Epithelial cell of proximal tubule (primary cell): ENCODE measurements around the gene CST3. TPM values are rescaled to one million over a fixed set of nuclear protein-coding genes. Genes with fewer than 3 reads are reported as not detected.

ENCODE experiments used
- DNase-seq: peaks from one replicate; pipeline ENCODE4 v3.0.0-alpha.2; 2011; ENCODE audit warnings: low read depth
- H3K4me3 ChIP-seq: 2 replicates; pipeline ENCODE4 v1.5.1; 2011; ENCODE audit warnings: low read depth, mild to moderate bottlenecking, low read length
- total RNA-seq: library from RNA; depleted of rRNA; stranded (reverse); fragments of >200 nt; gene quantifications from 2 replicates; pipeline ENCODE4 v1.2.3, GENCODE V29; 2015
- TF ChIP-seq, protein P1 (sequence below): conservative IDR thresholded peaks from 2 replicates; pipeline ENCODE4 v1.5.1; 2012; ENCODE audit warnings: low read depth, mild to moderate bottlenecking, low read length

Gene CST3
- total RNA-seq, 1 donor from 2014 or later = 347 TPM

DNA sequence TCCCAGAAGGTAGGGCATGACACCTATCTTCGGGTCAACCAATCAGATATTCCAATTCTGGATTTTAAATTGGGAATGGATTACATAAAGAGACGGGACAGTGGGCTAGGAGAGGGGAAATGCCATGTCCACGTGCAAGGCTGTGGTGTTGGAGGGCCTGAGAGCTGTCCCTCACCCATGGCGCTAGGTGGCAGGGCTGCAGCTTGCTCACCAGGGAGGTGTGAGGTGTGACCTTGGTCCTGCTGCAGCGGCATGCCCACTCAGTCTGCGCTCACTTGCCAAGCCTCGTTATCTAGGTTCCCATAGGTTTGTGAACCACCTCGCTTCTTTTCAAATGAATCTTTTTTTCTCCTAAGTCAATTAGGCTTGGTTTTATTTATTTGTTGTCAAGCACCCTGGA is 19.4 kb upstream of the CST3 start:
- no peak for DNase-seq
- no peak overlapping the region for H3K4me3 ChIP-seq
- TF ChIP-seq, protein P1, sequence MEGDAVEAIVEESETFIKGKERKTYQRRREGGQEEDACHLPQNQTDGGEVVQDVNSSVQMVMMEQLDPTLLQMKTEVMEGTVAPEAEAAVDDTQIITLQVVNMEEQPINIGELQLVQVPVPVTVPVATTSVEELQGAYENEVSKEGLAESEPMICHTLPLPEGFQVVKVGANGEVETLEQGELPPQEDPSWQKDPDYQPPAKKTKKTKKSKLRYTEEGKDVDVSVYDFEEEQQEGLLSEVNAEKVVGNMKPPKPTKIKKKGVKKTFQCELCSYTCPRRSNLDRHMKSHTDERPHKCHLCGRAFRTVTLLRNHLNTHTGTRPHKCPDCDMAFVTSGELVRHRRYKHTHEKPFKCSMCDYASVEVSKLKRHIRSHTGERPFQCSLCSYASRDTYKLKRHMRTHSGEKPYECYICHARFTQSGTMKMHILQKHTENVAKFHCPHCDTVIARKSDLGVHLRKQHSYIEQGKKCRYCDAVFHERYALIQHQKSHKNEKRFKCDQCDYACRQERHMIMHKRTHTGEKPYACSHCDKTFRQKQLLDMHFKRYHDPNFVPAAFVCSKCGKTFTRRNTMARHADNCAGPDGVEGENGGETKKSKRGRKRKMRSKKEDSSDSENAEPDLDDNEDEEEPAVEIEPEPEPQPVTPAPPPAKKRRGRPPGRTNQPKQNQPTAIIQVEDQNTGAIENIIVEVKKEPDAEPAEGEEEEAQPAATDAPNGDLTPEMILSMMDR = no peak

DNA sequence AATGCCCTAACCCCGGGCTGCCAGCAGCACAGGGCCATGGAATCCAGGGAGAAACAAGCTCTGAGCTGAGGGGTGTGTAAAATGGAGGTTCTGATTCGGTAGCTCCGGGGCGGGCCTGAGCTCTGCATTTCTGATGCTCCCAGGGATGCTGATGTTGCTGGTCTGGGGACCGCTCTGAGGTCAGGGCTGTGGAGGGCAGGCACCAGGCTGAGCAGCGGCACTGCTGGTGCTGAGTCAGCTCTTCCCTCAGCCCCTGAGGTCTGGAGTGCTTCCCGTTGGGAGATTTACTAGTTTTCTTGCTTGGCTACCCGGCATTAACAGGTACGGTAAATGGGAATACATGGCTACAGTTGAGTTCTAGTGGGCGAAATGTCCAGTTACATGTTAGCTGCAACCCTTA is 18.6 kb upstream of the CST3 start:
- DNase-seq = no peak
- H3K4me3 ChIP-seq = no peak overlapping the region
- TF ChIP-seq, protein P1 = no peak

DNA sequence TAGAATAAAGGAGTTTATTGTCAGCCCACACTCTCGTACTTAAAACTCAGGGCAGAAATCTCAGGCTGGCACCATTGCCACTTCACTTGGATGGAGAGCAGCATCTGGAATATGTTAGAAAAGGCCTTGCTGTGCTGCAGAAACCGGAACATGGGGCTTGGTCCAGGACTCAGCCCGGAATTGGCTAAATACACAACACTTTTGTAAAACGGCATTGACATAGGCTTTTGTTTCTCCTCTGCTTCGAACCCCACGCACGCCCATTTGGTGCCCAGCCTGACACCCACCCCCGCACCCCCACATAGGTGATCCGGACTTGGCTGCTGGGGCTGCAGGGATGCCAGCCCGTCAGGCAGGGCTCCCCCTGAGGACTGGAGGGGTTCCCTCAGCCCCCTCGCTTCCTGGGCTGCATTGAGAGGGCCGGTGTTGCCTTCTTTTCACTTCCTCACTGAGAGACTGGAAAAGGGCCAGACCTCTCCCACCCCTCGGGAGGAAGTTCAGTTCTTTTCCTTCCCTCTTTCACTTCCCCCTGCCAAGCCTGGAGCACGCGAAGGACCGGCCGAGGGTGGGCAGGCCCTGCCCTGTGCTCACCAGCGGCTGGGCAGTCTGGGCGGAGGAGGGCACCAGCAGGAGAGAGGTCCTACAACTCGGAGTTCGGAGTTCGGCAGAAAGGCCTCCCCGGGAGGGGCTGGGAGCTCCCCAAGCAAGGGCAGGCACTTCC is 17.9 kb upstream of the CST3 start:
- DNase-seq = no peak
- TF ChIP-seq, protein P1 = no peak
- H3K4me3 ChIP-seq = no peak overlapping the region

DNA sequence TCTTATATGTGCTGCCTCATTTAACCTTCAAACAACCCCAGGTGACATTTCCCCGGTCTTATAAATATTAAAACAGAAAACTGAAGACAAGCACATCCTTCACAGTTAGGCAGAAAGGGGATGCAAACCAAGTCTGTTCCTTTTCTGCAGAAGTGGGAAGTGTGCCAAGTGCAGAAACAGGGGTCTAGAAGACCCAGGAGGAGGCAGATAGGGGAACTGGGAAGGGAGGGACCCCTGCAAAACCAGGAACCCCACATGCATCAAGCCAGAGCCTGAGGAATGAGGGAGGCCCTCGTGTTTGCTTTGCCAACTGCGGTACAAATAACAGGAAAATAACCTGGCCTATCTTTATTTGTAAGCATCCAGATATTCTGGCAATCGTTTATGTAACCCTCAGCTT is 17.0 kb upstream of the CST3 start:
- no peak overlapping the region for H3K4me3 ChIP-seq
- DNase-seq = no peak
- TF ChIP-seq, protein P1 = no peak

DNA sequence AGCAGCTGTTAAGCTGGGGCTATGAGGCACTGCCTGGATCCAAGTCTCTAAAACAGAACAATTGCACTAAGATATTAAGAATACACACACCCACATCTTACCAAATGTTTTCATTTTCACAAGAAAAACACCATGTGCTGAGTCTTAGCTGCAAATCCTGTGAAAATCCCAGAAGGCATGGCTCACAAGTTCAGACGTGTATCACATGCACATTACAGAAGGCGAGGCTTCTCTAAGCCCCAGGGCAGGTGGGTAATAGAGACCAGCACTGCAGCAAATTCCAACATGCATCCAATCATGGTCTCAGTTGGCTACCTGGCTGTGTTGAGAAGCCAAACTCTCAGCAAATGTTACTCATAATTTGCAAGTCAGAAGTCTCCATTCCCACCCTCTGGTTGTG is 16.2 kb upstream of the CST3 start:
- TF ChIP-seq, protein P1 = no peak
- DNase-seq = no peak
- H3K4me3 ChIP-seq = no peak overlapping the region

DNA sequence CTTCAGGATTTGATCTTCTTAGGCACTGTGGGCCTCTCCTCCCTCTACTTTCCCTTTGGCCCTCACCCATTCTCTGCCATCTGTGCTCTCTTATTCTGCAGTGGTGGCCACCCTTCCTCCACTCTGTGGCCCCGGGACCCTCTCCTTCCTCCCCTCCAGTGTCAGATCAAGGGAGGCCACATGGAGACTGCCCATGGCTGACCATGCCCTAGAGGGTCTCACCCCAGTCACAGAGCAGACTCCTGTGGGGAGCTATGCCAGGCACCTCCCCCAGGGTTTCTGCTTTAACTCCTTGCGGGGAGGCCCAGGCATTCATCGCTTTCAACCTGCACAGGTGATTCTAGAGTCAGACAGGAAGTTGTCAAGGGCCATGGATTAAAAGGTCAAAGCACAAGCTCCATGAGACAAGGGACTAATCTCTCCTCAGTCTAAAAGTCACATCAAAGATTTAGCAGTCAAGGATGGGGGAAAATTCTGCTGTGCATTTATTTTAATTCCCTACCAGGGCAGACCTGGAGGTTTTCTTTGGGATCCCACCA is 15.7 kb upstream of the CST3 start:
- TF ChIP-seq, protein P1 = no peak
- no peak for DNase-seq
- no peak overlapping the region for H3K4me3 ChIP-seq

DNA sequence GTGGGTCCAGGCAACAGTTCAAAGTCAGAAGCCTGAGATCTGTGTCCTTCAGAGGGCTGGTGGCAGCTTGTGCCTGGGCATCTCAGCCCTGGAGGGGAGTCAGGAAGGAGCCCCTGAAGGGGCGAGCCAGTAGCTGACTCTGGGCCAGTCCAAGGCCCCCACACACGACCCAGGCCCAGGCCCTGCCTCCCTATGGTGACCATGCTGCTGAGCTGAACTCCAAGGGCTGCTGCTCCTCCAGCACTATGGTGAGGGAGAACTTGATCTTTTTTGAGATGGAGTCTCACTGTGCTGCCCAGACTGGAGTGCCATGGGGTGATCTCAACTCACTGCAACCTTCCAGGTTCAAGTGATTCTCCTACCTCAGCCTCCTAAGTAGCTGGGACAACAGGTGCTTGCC is 15.2 kb upstream of the CST3 start:
- no peak overlapping the region for H3K4me3 ChIP-seq
- TF ChIP-seq, protein P1 = no peak
- DNase-seq = no peak
